Adrenal gland (tissue), 12 donors: Measurements from ENCODE around the gene ARL6IP4. TPM values are rescaled to one million over a fixed set of nuclear protein-coding genes. Genes with fewer than 3 reads are reported as not detected.

ENCODE experiments used
- DNase-seq, 7 donors: peaks; one replicate each; pipeline ENCODE4 v3.0.0-alpha.2; 2019 to 2020
- H3K27ac ChIP-seq, 5 donors: fragments of 200-600 bp; sonication (generic) in 4 of 5; 1 replicate in 3 of 5; 2 replicates in 2 of 5; pipeline versions ENCODE4 v1.5.1 to v1.8.0; 2016 to 2020; ENCODE audit warnings: mild to moderate bottlenecking in 1 of 5
- H3K27me3 ChIP-seq: fragments of 200-600 bp; 2 replicates; pipeline ENCODE4 v1.8.0; 2021
- H3K36me3 ChIP-seq, 2 donors: fragments of 200-600 bp; replicated peaks in 1 of 2; 1 replicate in 1 of 2; 2 replicates in 1 of 2; pipeline versions ENCODE4 v1.5.1 to v1.8.0; 2018 to 2022
- H3K4me1 ChIP-seq, 2 donors: fragments of 200-600 bp; replicated peaks in 1 of 2; 1 replicate in 1 of 2; 2 replicates in 1 of 2; pipeline versions ENCODE4 v1.5.1 to v1.8.0; 2018 to 2021
- H3K4me3 ChIP-seq, 4 donors: fragments of 200-600 bp; sonication (generic) in 3 of 4; one replicate each; pipeline ENCODE4 v1.5.1; 2016 to 2018
- H3K9me3 ChIP-seq, 3 donors: fragments of 200-600 bp; sonication (generic) in 1 of 3; replicated peaks in 1 of 3; 1 replicate in 2 of 3; 2 replicates in 1 of 3; pipeline versions ENCODE4 v1.5.1 to v1.8.0; 2016 to 2021
- CTCF ChIP-seq, 6 experiments: fragments of 450-650 bp in 4 of 6; fragments of 200-600 bp in 2 of 6; sonication (generic) in 1 of 6; IDR thresholded peaks; 1 replicate in 5 of 6; 2 replicates in 1 of 6; pipeline versions ENCODE4 v1.5.1 to v1.8.0; 2016 to 2021; ENCODE audit warnings: antibody characterized with exemption in 6 of 6, mild to moderate bottlenecking in 2 of 6, moderate library complexity in 1 of 6
- POLR2A ChIP-seq, 2 donors: fragments of 450-650 bp; IDR thresholded peaks; one replicate each; pipeline ENCODE4 v1.6.1; 2017; ENCODE audit warnings: antibody characterized with exemption in 2 of 2, mild to moderate bottlenecking in 2 of 2, moderate library complexity in 1 of 2
- WGBS, 4 donors: extraction: QIAGEN DNeasy Blood & Tissue Kit in 2 of 4; methylation state at CpG; one replicate each; pipeline versions ENCODE4 v1.1.5 to v1.1.7; 2013 to 2017; 5-methylcytosine and 5-hydroxymethylcytosine counted together
- intact Hi-C, 2 donors: fragments of 100-400 bp; cut with DNase I; formaldehyde crosslinking; loops; one replicate each; pipeline versions ENCODE4 v1.14.1 to v1.15.0; 2022 to 2023
- polyA plus RNA-seq, 3 donors: library from polyadenylated mRNA; stranded (reverse); fragments of 200-250 nt in 2 of 3; fragments of 350-450 nt in 1 of 3; fragmentation: Illumina TruSeq in 1 of 3; extraction: RNeasy Lipid Tissue Mini Kit (QIAGEN cat#74804) in 1 of 3; gene quantifications; one replicate each; pipeline ENCODE4 v1.2.3, GENCODE V29; 2013 to 2014
- total RNA-seq, 9 donors: library from RNA; depleted of rRNA in 4 of 9; stranded (reverse); fragments of >200 nt in 4 of 9; fragments of 120-200 nt in 1 of 9; fragmentation: NEBNext Ultra II Directional in 1 of 9; extraction: Animal tissue kit (Norgen Biotek cat#: 25700) in 1 of 9; gene quantifications; one replicate each; pipeline versions ENCODE4 v1.1.0 to v1.2.4, GENCODE V29; 2013 to 2023
- donor health status: healthy with polysubstance abuse.
- donor health status: Bipolar disorder and iron deficiency.
- donor health status: DM: yes; HTN: yes; CAD: no.
- donor health status: DM: no; HTN: no; CAD: no.
- donor health status: DM: no; HTN: no; CAD: no.
- donor health status: DM: yes; HTN: yes; CAD: no.

Gene ARL6IP4
- total and polyA plus RNA-seq, 12 donors: 192 to 709 (median 296) TPM

GRCh38 chr12:122994140-122994675 is 13.7 kb downstream of the ARL6IP4 start:
- TF ChIP-seq POLR2A (IDR thresholded peaks at IDR 0.05) (no peak), CTCF (IDR thresholded peaks at IDR 0.05) (no peak)
- Histone ChIP-seq H3K4me3 (no peak overlapping the region), H3K36me3 (peaks cover 0 to 47% of the 10 kb centered on the region in 2 donors), H3K27ac (no peak overlapping the region), H3K4me1 (no peaks in the 10 kb centered on the region), H3K9me3 (no peaks in the 10 kb centered on the region), H3K27me3 (no peaks in the 10 kb centered on the region)
- no peak for DNase-seq
- intact Hi-C loops: no loop called here
- WGBS, 4 donors: 91 to 99% (median 95%) methylated on average over 4 to 10 of the region's 10 CpGs

GRCh38 chr12:122994781-122995502 is 14.5 kb downstream of the ARL6IP4 start:
- Histone ChIP-seq H3K36me3 (peaks cover 0 to 48% of the 10 kb centered on the region in 2 donors), H3K4me1 (no peaks in the 10 kb centered on the region)

GRCh38 chr12:122995503-122996187 is 15.2 kb downstream of the ARL6IP4 start:
- 70 to 88% (median 75%) methylated on average over 6 to 20 of the region's 20 CpGs for WGBS, 4 donors
- no peaks in the 10 kb centered on the region for H3K27me3 ChIP-seq
- H3K36me3 ChIP-seq: peaks cover 0 to 48% of the 10 kb centered on the region in 2 donors
- H3K9me3 ChIP-seq: no peaks in the 10 kb centered on the region
- no peak overlapping the region for H3K27ac ChIP-seq
- peak in 5 of 7 donors; percentile 39 to 81 (median 71) for DNase-seq
- no peaks in the 10 kb centered on the region for H3K4me1 ChIP-seq
- TF ChIP-seq POLR2A (IDR thresholded peaks at IDR 0.05) (no peak), CTCF (IDR thresholded peaks at IDR 0.05) (no peak)
- H3K4me3 ChIP-seq: no peak overlapping the region
- intact Hi-C loops: no loop called here

More at GRCh38 chr12:122994781-122995502, 14.5 kb downstream of the ARL6IP4 start:
- Histone ChIP-seq H3K4me3 (no peak overlapping the region), H3K27ac (no peak overlapping the region), H3K9me3 (no peaks in the 10 kb centered on the region), H3K27me3 (no peaks in the 10 kb centered on the region)
- TF ChIP-seq CTCF (IDR thresholded peaks at IDR 0.05) (no peak), POLR2A (IDR thresholded peaks at IDR 0.05) (no peak)
- peak in 1 of 7 donors; percentile 22 for DNase-seq
- intact Hi-C loops: no loop called here
- 69 to 100% (median 92%) methylated on average over 2 to 13 of the region's 13 CpGs for WGBS, 4 donors

- Histone ChIP-seq H3K9me3 (no peaks in the 10 kb centered on the region), H3K4me1 (no peaks in the 10 kb centered on the region), H3K27me3 (no peaks in the 10 kb centered on the region), H3K4me3 (no peak overlapping the region), H3K27ac (no peak overlapping the region), H3K36me3 (peaks cover 0 to 46% of the 10 kb centered on the region in 2 donors)
- DNase-seq: no peak
- TF ChIP-seq POLR2A (IDR thresholded peaks at IDR 0.05): no peak
- TF ChIP-seq CTCF (IDR thresholded peaks at IDR 0.05): no peak
- WGBS, 4 donors: 93 to 100% (median 95%) methylated on average over 2 to 7 of the region's 7 CpGs
- intact Hi-C loops: no loop called here
These were observed 15.7 kb downstream of the ARL6IP4 start for GRCh38 chr12:122996188-122996601.
